ENCODE results near the gene CNTN1. TPM values are rescaled to one million over a fixed set of nuclear protein-coding genes. Genes with fewer than 3 reads are reported as not detected.
"Not testable (repeated sequence)": the region's sequence is repeated elsewhere in the genome, so short reads cannot be mapped to it uniquely, and the experiment has no call there.

CNTN1 gene
- total RNA-seq, 2 experiments from 2014 or later: not detected

GRCh38 chr12:40717576-40717975, 25.3 kb downstream of the CNTN1 start:
- DNase-seq: no peak
- ChIA-PET CTCF (no interaction called here), POLR2A (no interaction called here)
- Mint-ChIP-seq H3K27ac (no peak overlapping the region), H3K36me3 (no peaks in the 10 kb centered on the region), H3K4me1 (ENCODE audit: low read depth) (no peaks in the 10 kb centered on the region), H3K27me3 (no peaks in the 10 kb centered on the region), H3K4me3 (no peak overlapping the region), H3K9me3 (peaks cover 2% of the 10 kb centered on the region)
- intact Hi-C loops (cut with micrococcal nuclease): no loop called here

GRCh38 chr12:40718878-40719372, 26.7 kb downstream of the CNTN1 start:
- intact Hi-C loops (cut with micrococcal nuclease): no loop called here
- no peaks in the 10 kb centered on the region for H3K36me3 Mint-ChIP-seq
- H3K4me1 Mint-ChIP-seq (ENCODE audit: low read depth): no peaks in the 10 kb centered on the region
- no peak for DNase-seq
- H3K27me3 Mint-ChIP-seq: no peaks in the 10 kb centered on the region
- no peak overlapping the region for H3K4me3 Mint-ChIP-seq
- peaks cover 2% of the 10 kb centered on the region for H3K9me3 Mint-ChIP-seq
- H3K27ac Mint-ChIP-seq: no peak overlapping the region
- POLR2A ChIA-PET: no interaction called here
- CTCF ChIA-PET: no interaction called here

- Mint-ChIP-seq H3K27ac (no peak overlapping the region), H3K9me3 (peaks cover 2% of the 10 kb centered on the region), H3K27me3 (no peaks in the 10 kb centered on the region), H3K4me3 (no peak overlapping the region), H3K4me1 (ENCODE audit: low read depth) (no peaks in the 10 kb centered on the region), H3K36me3 (no peaks in the 10 kb centered on the region)
- CTCF ChIA-PET: no interaction called here
- intact Hi-C loops (cut with micrococcal nuclease): no loop called here
- no peak for DNase-seq
- POLR2A ChIA-PET: no interaction called here
Measured at GRCh38 chr12:40723001-40723400, 30.8 kb downstream of the CNTN1 start.

GRCh38 chr12:40726366-40726765, 34.1 kb downstream of the CNTN1 start:
- H3K36me3 Mint-ChIP-seq: no peaks in the 10 kb centered on the region
- ChIA-PET POLR2A (no interaction called here), CTCF (no interaction called here)
- intact Hi-C loops (cut with micrococcal nuclease): no loop called here
- no peaks in the 10 kb centered on the region for H3K9me3 Mint-ChIP-seq
- H3K4me1 Mint-ChIP-seq (ENCODE audit: low read depth): no peaks in the 10 kb centered on the region
- H3K4me3 Mint-ChIP-seq: no peak overlapping the region
- no peak for DNase-seq
- H3K27ac Mint-ChIP-seq: no peak overlapping the region
- H3K27me3 Mint-ChIP-seq: no peaks in the 10 kb centered on the region

- Mint-ChIP-seq H3K9me3 (no peaks in the 10 kb centered on the region), H3K4me1 (ENCODE audit: low read depth) (no peaks in the 10 kb centered on the region), H3K36me3 (no peaks in the 10 kb centered on the region), H3K27me3 (no peaks in the 10 kb centered on the region), H3K4me3 (no peak overlapping the region), H3K27ac (no peak overlapping the region)
- intact Hi-C loops (cut with micrococcal nuclease): no loop called here
- no peak for DNase-seq
- ChIA-PET CTCF (no interaction called here), POLR2A (no interaction called here)
Measured at GRCh38 chr12:40727774-40728483, 35.7 kb downstream of the CNTN1 start.

GRCh38 chr12:40730281-40730680, 38.0 kb downstream of the CNTN1 start:
- ChIA-PET POLR2A (no interaction called here), CTCF (no interaction called here)
- H3K4me3 Mint-ChIP-seq: no peak overlapping the region
- DNase-seq: no peak
- H3K4me1 Mint-ChIP-seq (ENCODE audit: low read depth): no peaks in the 10 kb centered on the region
- intact Hi-C loops (cut with micrococcal nuclease): no loop called here
- H3K27me3 Mint-ChIP-seq: no peaks in the 10 kb centered on the region
- no peak overlapping the region for H3K27ac Mint-ChIP-seq
- no peaks in the 10 kb centered on the region for H3K9me3 Mint-ChIP-seq
- no peaks in the 10 kb centered on the region for H3K36me3 Mint-ChIP-seq

- H3K9me3 Mint-ChIP-seq: no peaks in the 10 kb centered on the region
- H3K27me3 Mint-ChIP-seq: no peaks in the 10 kb centered on the region
- ChIA-PET CTCF (no interaction called here), POLR2A (no interaction called here)
- no peaks in the 10 kb centered on the region for H3K36me3 Mint-ChIP-seq
- no peaks in the 10 kb centered on the region for H3K4me1 Mint-ChIP-seq (ENCODE audit: low read depth)
- H3K4me3 Mint-ChIP-seq: no peak overlapping the region
- intact Hi-C loops (cut with micrococcal nuclease): no loop called here
- DNase-seq: no peak
- H3K27ac Mint-ChIP-seq: no peak overlapping the region
Measured at GRCh38 chr12:40733871-40734270, 41.6 kb downstream of the CNTN1 start.

GRCh38 chr12:40734276-40734675, 42.0 kb downstream of the CNTN1 start:
- intact Hi-C loops (cut with micrococcal nuclease): no loop called here
- Mint-ChIP-seq H3K36me3 (no peaks in the 10 kb centered on the region), H3K27ac (no peak overlapping the region), H3K9me3 (no peaks in the 10 kb centered on the region), H3K4me3 (no peak overlapping the region), H3K4me1 (ENCODE audit: low read depth) (no peaks in the 10 kb centered on the region), H3K27me3 (no peaks in the 10 kb centered on the region)
- ChIA-PET POLR2A (no interaction called here), CTCF (no interaction called here)
- DNase-seq: no peak

- DNase-seq: no peak
- no peaks in the 10 kb centered on the region for H3K4me1 Mint-ChIP-seq (ENCODE audit: low read depth)
- no peaks in the 10 kb centered on the region for H3K27me3 Mint-ChIP-seq
- ChIA-PET CTCF (no interaction called here), POLR2A (no interaction called here)
- H3K4me3 Mint-ChIP-seq: no peak overlapping the region
- H3K36me3 Mint-ChIP-seq: no peaks in the 10 kb centered on the region
- H3K27ac Mint-ChIP-seq: no peak overlapping the region
- H3K9me3 Mint-ChIP-seq: no peaks in the 10 kb centered on the region
- intact Hi-C loops (cut with micrococcal nuclease): no loop called here
Measured at GRCh38 chr12:40735551-40736230, 43.5 kb downstream of the CNTN1 start.

GRCh38 chr12:40737416-40737815, 45.2 kb downstream of the CNTN1 start:
- H3K27me3 Mint-ChIP-seq; intact Hi-C loops (cut with micrococcal nuclease); H3K27ac Mint-ChIP-seq; H3K36me3 Mint-ChIP-seq; H3K4me1 Mint-ChIP-seq (ENCODE audit: low read depth); H3K4me3 Mint-ChIP-seq; POLR2A ChIA-PET; H3K9me3 Mint-ChIP-seq; DNase-seq; CTCF ChIA-PET: not testable (repeated sequence)

- Mint-ChIP-seq H3K4me3 (no peak overlapping the region), H3K4me1 (ENCODE audit: low read depth) (no peaks in the 10 kb centered on the region), H3K27me3 (no peaks in the 10 kb centered on the region), H3K9me3 (no peaks in the 10 kb centered on the region), H3K27ac (no peak overlapping the region), H3K36me3 (no peaks in the 10 kb centered on the region)
- no peak for DNase-seq
- intact Hi-C loops (cut with micrococcal nuclease): no loop called here
- ChIA-PET CTCF (no interaction called here), POLR2A (no interaction called here)
Measured at GRCh38 chr12:40738856-40739255, 46.6 kb downstream of the CNTN1 start.

- intact Hi-C loops (cut with micrococcal nuclease): no loop called here
- Mint-ChIP-seq H3K27ac (no peak overlapping the region), H3K27me3 (no peaks in the 10 kb centered on the region), H3K36me3 (no peaks in the 10 kb centered on the region), H3K9me3 (no peaks in the 10 kb centered on the region), H3K4me1 (ENCODE audit: low read depth) (no peaks in the 10 kb centered on the region), H3K4me3 (no peak overlapping the region)
- POLR2A ChIA-PET: no interaction called here
- CTCF ChIA-PET: no interaction called here
- DNase-seq: no peak
Measured at GRCh38 chr12:40742041-40742440, 49.8 kb downstream of the CNTN1 start.

- peaks cover 2% of the 10 kb centered on the region for H3K9me3 Mint-ChIP-seq
- H3K4me1 Mint-ChIP-seq (ENCODE audit: low read depth): no peaks in the 10 kb centered on the region
- H3K27ac Mint-ChIP-seq: no peak overlapping the region
- ChIA-PET POLR2A (no interaction called here), CTCF (no interaction called here)
- no peak overlapping the region for H3K4me3 Mint-ChIP-seq
- intact Hi-C loops (cut with micrococcal nuclease): no loop called here
- no peaks in the 10 kb centered on the region for H3K36me3 Mint-ChIP-seq
- no peaks in the 10 kb centered on the region for H3K27me3 Mint-ChIP-seq
- no peak for DNase-seq
Measured at GRCh38 chr12:40745386-40745785, 53.1 kb downstream of the CNTN1 start.

Measured in activated CD4-positive, alpha-beta memory T cell treated with anti-CD3 and anti-CD28 coated beads for 36 hours (primary cell).